MM.1S (cell line): ENCODE results near the gene RPL10A.

Experiments used
- DNase-seq: peaks from one replicate; pipeline ENCODE4 v3.0.0-alpha.2; 2015
- H2AFZ ChIP-seq: fragments of 300-600 bp; sonication (generic); 2 replicates; pipeline ENCODE4 v1.6.0; 2016; ENCODE audit warnings: antibody characterized with exemption, low read length
- H3F3A ChIP-seq: fragments of 300-600 bp; sonication (generic); 2 replicates; pipeline ENCODE4 v1.6.1; 2016; ENCODE audit warnings: mild to moderate bottlenecking, antibody characterized with exemption, low read length, moderate library complexity, mixed read lengths; ENCODE audit not compliant: insufficient read depth
- H3K27ac ChIP-seq: fragments of 300-600 bp; sonication (generic); 2 replicates; pipeline ENCODE4 v1.5.1; 2016; ENCODE audit warnings: mild to moderate bottlenecking, low read length
- H3K27me3 ChIP-seq: fragments of 300-600 bp; sonication (generic); replicated peaks from 2 replicates; pipeline ENCODE4 v1.6.0; 2016; ENCODE audit warnings: low read length; ENCODE audit not compliant: insufficient read depth
- H3K36me3 ChIP-seq: fragments of 300-600 bp; sonication (generic); replicated peaks from 2 replicates; pipeline ENCODE4 v1.6.1; 2016; ENCODE audit warnings: mild to moderate bottlenecking, low read length, mixed read lengths; ENCODE audit not compliant: insufficient read depth
- H3K4me1 ChIP-seq: fragments of 300-600 bp; sonication (generic); 2 replicates; pipeline ENCODE4 v1.6.1; 2016; ENCODE audit warnings: low read length, mixed read lengths
- H3K4me2 ChIP-seq: fragments of 300-600 bp; sonication (generic); 2 replicates; pipeline ENCODE4 v1.6.0; 2016; ENCODE audit warnings: low read depth, low read length
- H3K4me3 ChIP-seq: fragments of 300-600 bp; sonication (generic); 2 replicates; pipeline ENCODE4 v1.5.1; 2016; ENCODE audit warnings: low read length, mixed read lengths
- H3K79me2 ChIP-seq: fragments of 300-600 bp; sonication (generic); 2 replicates; pipeline ENCODE4 v1.6.1; 2016; ENCODE audit warnings: mixed run types, low read length, mixed read lengths
- H3K9ac ChIP-seq: fragments of 300-600 bp; sonication (generic); 2 replicates; pipeline ENCODE4 v1.6.1; 2016; ENCODE audit warnings: low read length, mixed read lengths
- H3K9me2 ChIP-seq: fragments of 300-600 bp; sonication (generic); replicated peaks from 2 replicates; pipeline ENCODE4 v1.6.1; 2016; ENCODE audit warnings: mild to moderate bottlenecking, low read length, mixed read lengths; ENCODE audit not compliant: insufficient read depth
- H3K9me3 ChIP-seq: fragments of 300-600 bp; sonication (generic); replicated peaks from 2 replicates; pipeline ENCODE4 v1.6.1; 2016; ENCODE audit warnings: mild to moderate bottlenecking, low read length, mixed read lengths; ENCODE audit not compliant: insufficient read depth
- H4K20me1 ChIP-seq: fragments of 300-600 bp; sonication (generic); 2 replicates; pipeline ENCODE4 v1.6.1; 2016; ENCODE audit warnings: mild to moderate bottlenecking, low read length, moderate library complexity, mixed read lengths; ENCODE audit not compliant: insufficient read depth
- CTCF ChIP-seq: fragments of 300-600 bp; sonication (generic); IDR thresholded peaks from 2 replicates; pipeline ENCODE4 v1.5.1; 2016; ENCODE audit warnings: antibody characterized with exemption, low read length, mixed read lengths
- EZH2 ChIP-seq: fragments of 300-600 bp; sonication (generic); optimal IDR thresholded peaks from 2 replicates; pipeline ENCODE3; 2017; ENCODE audit warnings: low read depth, mild to moderate bottlenecking, antibody characterized with exemption, low read length, mixed read lengths
- EZH2phosphoT487 ChIP-seq: fragments of 300-600 bp; sonication (generic); IDR thresholded peaks from 2 replicates; pipeline ENCODE4 v1.6.1; 2018; ENCODE audit warnings: antibody characterized with exemption, low read length

Gene RPL10A

GRCh38 chr6:35442693-35443092 is 25.5 kb upstream of the RPL10A start:
- DNase-seq: no peak
- no peaks in the 10 kb centered on the region for H4K20me1 ChIP-seq
- H3K9me3 ChIP-seq: no peaks in the 10 kb centered on the region
- no peak for TF ChIP-seq EZH2
- no peak for TF ChIP-seq EZH2phosphoT487
- no peak for TF ChIP-seq CTCF
- no peaks in the 10 kb centered on the region for H3K36me3 ChIP-seq
- H3K9me2 ChIP-seq: no peaks in the 10 kb centered on the region
- H3K9ac ChIP-seq: no peak overlapping the region
- no peaks in the 10 kb centered on the region for H3K27me3 ChIP-seq
- no peaks in the 10 kb centered on the region for H3K79me2 ChIP-seq
- no peak overlapping the region for H3K4me3 ChIP-seq
- no peak overlapping the region for H2AFZ ChIP-seq
- H3F3A ChIP-seq: no peaks in the 10 kb centered on the region
- no peak overlapping the region for H3K4me2 ChIP-seq
- no peak overlapping the region for H3K27ac ChIP-seq
- no peaks in the 10 kb centered on the region for H3K4me1 ChIP-seq

- Histone ChIP-seq H3K79me2 (no peaks in the 10 kb centered on the region), H3F3A (no peaks in the 10 kb centered on the region), H3K4me3 (no peak overlapping the region), H2AFZ (no peak overlapping the region), H3K9me3 (no peaks in the 10 kb centered on the region), H3K9ac (no peak overlapping the region), H3K4me2 (no peak overlapping the region), H3K4me1 (no peaks in the 10 kb centered on the region), H3K9me2 (no peaks in the 10 kb centered on the region), H4K20me1 (no peaks in the 10 kb centered on the region), H3K27me3 (no peaks in the 10 kb centered on the region), H3K36me3 (no peaks in the 10 kb centered on the region), H3K27ac (no peak overlapping the region)
- DNase-seq: no peak
- TF ChIP-seq EZH2: no peak
- no peak for TF ChIP-seq EZH2phosphoT487
- TF ChIP-seq CTCF: no peak
Measured at GRCh38 chr6:35443341-35444030, 24.7 kb upstream of the RPL10A start.

GRCh38 chr6:35445691-35446090 is 22.5 kb upstream of the RPL10A start:
- Histone ChIP-seq H3K9ac (no peak overlapping the region), H2AFZ (no peak overlapping the region), H3K9me3 (no peaks in the 10 kb centered on the region), H3K27me3 (0 out of 2 replicates have a peak, but pooled peaks cover 3% of the 10 kb centered on the region), H3K4me3 (no peak overlapping the region), H3K27ac (no peak overlapping the region), H3F3A (no peaks in the 10 kb centered on the region), H3K9me2 (no peaks in the 10 kb centered on the region), H3K4me1 (no peaks in the 10 kb centered on the region), H3K36me3 (no peaks in the 10 kb centered on the region), H4K20me1 (no peaks in the 10 kb centered on the region), H3K79me2 (no peaks in the 10 kb centered on the region), H3K4me2 (no peak overlapping the region)
- no peak for TF ChIP-seq CTCF
- no peak for TF ChIP-seq EZH2phosphoT487
- no peak for TF ChIP-seq EZH2
- no peak for DNase-seq
